ENCODE measurements around the gene YIPF2.
A peak's percentile ranks its signal among the peaks of the same experiment; 100 is the strongest.

The YIPF2 gene

DNA sequence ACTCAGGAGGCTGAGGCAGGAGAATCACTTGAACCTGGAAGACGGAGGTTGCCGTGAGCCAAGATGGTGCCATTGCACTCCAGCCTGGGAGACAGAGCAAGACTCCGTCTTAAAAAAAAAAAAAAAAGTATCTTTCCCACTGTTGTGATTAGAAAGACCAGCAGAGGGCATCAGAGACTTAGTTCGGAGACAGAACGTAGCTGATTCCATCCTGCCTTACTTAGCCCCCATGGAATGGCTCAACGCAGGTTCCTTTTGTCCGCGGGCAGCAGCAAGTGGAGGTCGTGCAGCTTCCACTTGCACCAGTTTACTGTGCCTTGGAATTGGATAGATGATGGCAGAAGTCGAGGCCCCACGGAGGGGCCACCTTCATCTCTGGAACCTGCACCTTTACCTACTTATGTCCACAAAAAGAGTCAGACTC lies 8.2 kb upstream of the YIPF2 start:
- H3F3A ChIP-seq (ENCODE audit: insufficient read depth, low read length), result no peaks in the 10 kb centered on the region

DNA sequence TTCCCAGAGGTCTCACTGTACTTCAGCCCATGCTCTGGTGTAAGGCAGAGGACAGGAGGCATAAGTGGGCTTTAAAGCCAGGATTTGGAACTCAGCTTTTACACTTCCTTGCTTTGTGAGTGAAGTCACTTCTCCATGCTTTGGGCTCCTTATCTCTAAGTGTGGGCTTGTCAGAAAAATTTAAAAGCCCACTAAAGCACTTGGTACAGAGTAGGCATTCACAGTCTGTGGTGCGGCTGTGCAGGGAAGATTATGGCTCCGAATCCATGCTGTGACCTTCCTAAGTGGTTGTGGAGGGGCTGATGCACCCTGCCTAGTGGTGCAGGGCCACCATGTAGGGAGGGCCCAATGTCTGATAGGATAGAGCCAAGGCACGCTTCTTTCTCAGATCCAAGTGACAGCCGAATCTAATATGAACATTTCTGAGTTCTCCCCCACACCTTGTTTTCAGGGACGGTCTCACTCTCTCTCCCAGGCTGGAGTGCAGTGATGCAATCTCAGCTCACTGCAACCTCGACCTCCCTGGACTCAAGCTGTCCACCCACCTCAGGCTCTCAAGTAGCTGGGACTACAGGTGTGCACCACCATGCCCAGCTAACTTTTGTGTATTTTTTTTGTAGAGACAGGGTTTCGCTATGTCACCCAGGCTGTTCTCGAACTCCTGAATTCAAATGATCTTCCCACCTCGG lies 7.1 kb upstream of the YIPF2 start:
- no peaks in the 10 kb centered on the region for H3K27me3 ChIP-seq (ENCODE audit: insufficient read depth, low read length)
- no peaks in the 10 kb centered on the region for H3F3A ChIP-seq (ENCODE audit: insufficient read depth, low read length)
- peak overlapping the region; percentile 21 for H3K27ac ChIP-seq (ENCODE audit: low read depth, low read length, poor library complexity, severe bottlenecking)
- TF ChIP-seq CTCF (IDR thresholded peaks at IDR 0.05; ENCODE audit: low read length), result no peak
- no peak for TF ChIP-seq EZH2 (IDR thresholded peaks at IDR 0.05; ENCODE audit: borderline replicate concordance, low read length)
- H4K20me1 ChIP-seq (ENCODE audit: insufficient read depth, low read length), result no peaks in the 10 kb centered on the region
- H3K9ac ChIP-seq (ENCODE audit: low read length), result no peak overlapping the region
- peaks cover 16% of the 10 kb centered on the region for H3K4me1 ChIP-seq (ENCODE audit: insufficient read depth, low read length, severe bottlenecking)
- H3K9me2 ChIP-seq (ENCODE audit: low read depth, low read length), result no peaks in the 10 kb centered on the region
- peaks cover 10% of the 10 kb centered on the region; the same call in 1 of the 2 replicates for H3K36me3 ChIP-seq (ENCODE audit: insufficient read depth, low read length)
- no peak overlapping the region for H3K4me3 ChIP-seq (ENCODE audit: low read depth, low read length, poor library complexity, severe bottlenecking)
- H3K4me2 ChIP-seq (ENCODE audit: low read length), result no peak overlapping the region
- H3K9me3 ChIP-seq (ENCODE audit: low read length), result no peaks in the 10 kb centered on the region
- peaks cover 1% of the 10 kb centered on the region; the same call in 1 of the 2 replicates for H3K79me2 ChIP-seq (ENCODE audit: insufficient read depth, low read length)
- H2AFZ ChIP-seq (ENCODE audit: low read length), result no peak overlapping the region

More for the DNA sequence above, 8.2 kb upstream of the YIPF2 start:
- no peaks in the 10 kb centered on the region for H3K9me2 ChIP-seq (ENCODE audit: low read depth, low read length)
- TF ChIP-seq EZH2 (IDR thresholded peaks at IDR 0.05; ENCODE audit: borderline replicate concordance, low read length) (no peak), CTCF (IDR thresholded peaks at IDR 0.05; ENCODE audit: low read length) (peak; percentile 65; the same call in 1 of the 2 replicates)
- H3K27ac ChIP-seq (ENCODE audit: low read depth, low read length, poor library complexity, severe bottlenecking), result no peak overlapping the region
- H3K4me3 ChIP-seq (ENCODE audit: low read depth, low read length, poor library complexity, severe bottlenecking), result no peak overlapping the region
- no peaks in the 10 kb centered on the region for H3K9me3 ChIP-seq (ENCODE audit: low read length)
- H3K9ac ChIP-seq (ENCODE audit: low read length), result no peak overlapping the region
- H3K36me3 ChIP-seq (ENCODE audit: insufficient read depth, low read length), result peaks cover 6% of the 10 kb centered on the region; the same call in 1 of the 2 replicates
- no peaks in the 10 kb centered on the region for H4K20me1 ChIP-seq (ENCODE audit: insufficient read depth, low read length)
- no peak overlapping the region for H2AFZ ChIP-seq (ENCODE audit: low read length)
- peaks cover 22% of the 10 kb centered on the region for H3K4me1 ChIP-seq (ENCODE audit: insufficient read depth, low read length, severe bottlenecking)
- no peaks in the 10 kb centered on the region for H3K27me3 ChIP-seq (ENCODE audit: insufficient read depth, low read length)
- H3K4me2 ChIP-seq (ENCODE audit: low read length), result no peak overlapping the region
- H3K79me2 ChIP-seq (ENCODE audit: insufficient read depth, low read length), result no peaks in the 10 kb centered on the region

DNA sequence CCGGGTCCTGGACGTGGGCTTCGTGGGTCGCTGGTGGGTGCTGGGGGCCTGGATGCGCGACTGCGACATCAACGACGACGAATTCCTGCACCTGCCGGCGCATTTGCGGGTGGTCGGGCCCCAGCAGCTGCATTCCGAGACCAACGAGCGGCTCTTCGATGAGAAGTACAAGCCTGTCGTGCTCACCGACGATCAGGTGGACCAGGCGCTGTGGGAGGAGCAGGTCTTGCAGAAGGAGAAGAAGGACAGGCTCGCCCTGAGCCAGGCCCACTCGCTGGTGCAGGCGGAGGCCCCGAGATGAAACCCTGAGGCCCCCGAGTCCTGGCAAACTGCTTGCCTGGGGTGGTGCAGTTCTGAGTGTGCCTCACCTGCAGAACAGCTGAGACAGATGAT lies 959 bp upstream of the YIPF2 start:
- Histone ChIP-seq H3K79me2 (ENCODE audit: insufficient read depth, low read length) (peaks cover 14% of the 10 kb centered on the region; the same call in 1 of the 2 replicates), H3K9ac (ENCODE audit: low read length) (peak overlapping the region; percentile 67), H2AFZ (ENCODE audit: low read length) (no peak overlapping the region), H3K36me3 (ENCODE audit: insufficient read depth, low read length) (peaks cover 12% of the 10 kb centered on the region; the same call in 1 of the 2 replicates), H3F3A (ENCODE audit: insufficient read depth, low read length) (no peaks in the 10 kb centered on the region), H3K27ac (ENCODE audit: low read depth, low read length, poor library complexity, severe bottlenecking) (no peak overlapping the region), H3K9me3 (ENCODE audit: low read length) (no peaks in the 10 kb centered on the region), H3K4me3 (ENCODE audit: low read depth, low read length, poor library complexity, severe bottlenecking) (peak overlapping the region; percentile 74), H4K20me1 (ENCODE audit: insufficient read depth, low read length) (no peaks in the 10 kb centered on the region), H3K9me2 (ENCODE audit: low read depth, low read length) (no peaks in the 10 kb centered on the region), H3K4me1 (ENCODE audit: insufficient read depth, low read length, severe bottlenecking) (peaks cover 24% of the 10 kb centered on the region), H3K27me3 (ENCODE audit: insufficient read depth, low read length) (no peaks in the 10 kb centered on the region), H3K4me2 (ENCODE audit: low read length) (peak overlapping the region; percentile 91)
- TF ChIP-seq CTCF (IDR thresholded peaks at IDR 0.05; ENCODE audit: low read length) (no peak), EZH2 (IDR thresholded peaks at IDR 0.05; ENCODE audit: borderline replicate concordance, low read length) (no peak)
